Skeletal muscle satellite cell (primary cell): Measurements from ENCODE around the gene IZUMO2.

Source experiments
- H3K27me3 ChIP-seq: 2 replicates; pipeline ENCODE4 v1.7.0; 2013; ENCODE audit warnings: low read length; ENCODE audit not compliant: control insufficient read depth, insufficient read depth
- H3K36me3 ChIP-seq: 2 replicates; pipeline ENCODE4 v1.7.0; 2013; ENCODE audit warnings: mild to moderate bottlenecking, control low read depth, low read length; ENCODE audit not compliant: insufficient read depth
- H3K4me1 ChIP-seq: 2 replicates; pipeline ENCODE4 v1.7.0; 2013; ENCODE audit warnings: low read length; ENCODE audit not compliant: control insufficient read depth, insufficient read depth
- H3K4me2 ChIP-seq: 2 replicates; pipeline ENCODE4 v1.7.0; 2013; ENCODE audit warnings: mild to moderate bottlenecking, low read length
- H3K4me3 ChIP-seq: 2 replicates; pipeline ENCODE4 v1.7.0; 2013; ENCODE audit warnings: low read length
- H3K9ac ChIP-seq: 2 replicates; pipeline ENCODE4 v1.7.0; 2013; ENCODE audit warnings: mild to moderate bottlenecking, low read depth, low read length, moderate library complexity
- H3K9me3 ChIP-seq: replicated peaks from 2 replicates; pipeline ENCODE4 v1.7.0; 2013; ENCODE audit warnings: mild to moderate bottlenecking, control low read depth, low read length

The IZUMO2 gene

GRCh38 chr19:50178859-50179537 is 15.9 kb upstream of the IZUMO2 start:
- Histone ChIP-seq H3K36me3 (no peaks in the 10 kb centered on the region), H3K4me3 (no peak overlapping the region), H3K9me3 (peaks cover 7% of the 10 kb centered on the region), H3K4me2 (no peak overlapping the region), H3K9ac (no peak overlapping the region), H3K27me3 (no peaks in the 10 kb centered on the region), H3K4me1 (no peaks in the 10 kb centered on the region)

- Histone ChIP-seq H3K27me3 (no peaks in the 10 kb centered on the region), H3K4me1 (no peaks in the 10 kb centered on the region), H3K4me3 (no peak overlapping the region), H3K9me3 (peaks cover 7% of the 10 kb centered on the region), H3K36me3 (no peaks in the 10 kb centered on the region), H3K4me2 (no peak overlapping the region), H3K9ac (no peak overlapping the region)
These were observed 15.2 kb upstream of the IZUMO2 start for GRCh38 chr19:50178320-50178719.

- Histone ChIP-seq H3K4me3 (no peak overlapping the region), H3K36me3 (no peaks in the 10 kb centered on the region), H3K9me3 (peaks cover 7% of the 10 kb centered on the region)
These were observed 13.7 kb upstream of the IZUMO2 start for GRCh38 chr19:50176775-50177174.

DNA sequence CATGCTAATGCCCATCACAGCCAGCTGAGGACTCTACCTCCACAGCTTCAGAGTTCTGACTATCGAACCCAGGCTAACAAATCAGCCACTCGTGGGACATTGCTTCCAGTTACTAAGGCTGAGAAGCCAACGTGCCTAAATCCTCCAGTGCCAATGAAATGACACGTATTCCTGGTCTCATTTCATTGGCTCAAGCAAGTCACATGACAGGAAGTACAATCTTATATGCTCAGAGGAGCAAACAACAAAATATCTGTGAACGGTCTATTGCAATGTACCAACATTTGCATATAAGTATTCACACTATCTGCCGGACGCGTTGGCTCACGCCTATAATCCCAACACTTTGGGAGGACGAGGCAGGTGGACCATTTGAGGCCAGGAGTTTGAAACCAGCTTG is 12.8 kb upstream of the IZUMO2 start:
- H3K4me2 ChIP-seq, result no peak overlapping the region
- no peak overlapping the region for H3K4me3 ChIP-seq
- no peaks in the 10 kb centered on the region for H3K4me1 ChIP-seq
- H3K27me3 ChIP-seq, result no peaks in the 10 kb centered on the region
- H3K9me3 ChIP-seq, result peaks cover 7% of the 10 kb centered on the region
- H3K9ac ChIP-seq, result no peak overlapping the region
- no peaks in the 10 kb centered on the region for H3K36me3 ChIP-seq

More at GRCh38 chr19:50176775-50177174, 13.7 kb upstream of the IZUMO2 start:
- Histone ChIP-seq H3K27me3 (no peaks in the 10 kb centered on the region), H3K4me1 (no peaks in the 10 kb centered on the region), H3K9ac (no peak overlapping the region), H3K4me2 (no peak overlapping the region)

- Histone ChIP-seq H3K9me3 (peaks cover 9% of the 10 kb centered on the region), H3K9ac (no peak overlapping the region), H3K27me3 (no peaks in the 10 kb centered on the region), H3K4me2 (no peak overlapping the region), H3K36me3 (no peaks in the 10 kb centered on the region), H3K4me3 (no peak overlapping the region), H3K4me1 (no peaks in the 10 kb centered on the region)
These were observed 11.2 kb upstream of the IZUMO2 start for GRCh38 chr19:50174100-50174793.

DNA sequence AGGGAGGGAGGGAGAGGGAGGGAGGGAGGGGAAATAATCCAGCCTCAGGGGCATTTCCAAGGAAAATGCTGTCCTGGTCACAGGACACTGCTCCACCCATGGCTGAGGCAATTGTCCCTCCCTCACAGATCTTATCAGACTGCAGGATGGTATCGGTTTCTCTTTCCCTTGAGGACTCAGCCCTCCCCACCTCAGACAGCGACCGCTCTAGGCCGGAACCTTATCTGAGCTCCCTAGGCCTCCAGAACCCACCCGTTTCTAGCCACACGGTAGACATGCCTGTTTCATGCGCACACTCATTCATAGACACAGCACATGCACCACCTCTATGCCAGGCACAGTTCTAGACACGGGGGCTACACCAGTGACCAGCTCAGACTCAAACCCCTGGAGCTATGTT is 10.0 kb upstream of the IZUMO2 start:
- Histone ChIP-seq H3K4me3 (no peak overlapping the region), H3K9ac (no peak overlapping the region), H3K9me3 (peaks cover 9% of the 10 kb centered on the region), H3K4me2 (no peak overlapping the region), H3K27me3 (no peaks in the 10 kb centered on the region), H3K36me3 (no peaks in the 10 kb centered on the region), H3K4me1 (no peaks in the 10 kb centered on the region)

GRCh38 chr19:50172726-50173125 is 9.6 kb upstream of the IZUMO2 start:
- Histone ChIP-seq H3K36me3 (no peaks in the 10 kb centered on the region), H3K9ac (no peak overlapping the region), H3K27me3 (no peaks in the 10 kb centered on the region), H3K4me1 (no peaks in the 10 kb centered on the region), H3K4me2 (no peak overlapping the region), H3K9me3 (peaks cover 9% of the 10 kb centered on the region), H3K4me3 (no peak overlapping the region)

GRCh38 chr19:50171752-50172151 is 8.7 kb upstream of the IZUMO2 start:
- Histone ChIP-seq H3K4me2 (no peak overlapping the region), H3K9me3 (peaks cover 9% of the 10 kb centered on the region), H3K4me3 (no peak overlapping the region), H3K4me1 (no peaks in the 10 kb centered on the region), H3K27me3 (no peaks in the 10 kb centered on the region), H3K9ac (no peak overlapping the region), H3K36me3 (no peaks in the 10 kb centered on the region)

DNA sequence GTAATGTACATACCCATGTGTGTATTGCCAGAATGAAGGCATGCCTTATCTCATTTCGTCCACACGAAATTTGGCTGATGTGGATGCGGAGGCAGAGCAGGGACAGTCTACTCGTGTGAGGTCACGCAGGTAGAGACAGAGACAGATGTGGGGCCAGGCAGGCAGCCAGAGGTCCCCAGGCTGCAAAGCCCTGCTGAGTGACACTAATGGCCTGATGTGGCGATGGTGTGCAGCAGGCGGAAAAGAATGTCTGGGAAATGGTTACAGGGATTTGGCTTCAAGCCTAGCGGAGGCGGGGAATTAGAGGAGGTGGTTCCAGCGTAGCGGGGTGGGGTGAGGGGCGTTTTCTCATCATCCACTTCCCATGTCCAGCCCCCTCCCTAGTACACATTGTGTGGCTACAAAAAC is 4.2 kb upstream of the IZUMO2 start:
- Histone ChIP-seq H3K36me3 (no peaks in the 10 kb centered on the region), H3K4me1 (no peaks in the 10 kb centered on the region), H3K9me3 (peaks cover 2% of the 10 kb centered on the region), H3K27me3 (no peaks in the 10 kb centered on the region), H3K4me2 (no peak overlapping the region), H3K9ac (no peak overlapping the region), H3K4me3 (no peak overlapping the region)

- H3K4me1 ChIP-seq, result no peaks in the 10 kb centered on the region
- H3K27me3 ChIP-seq, result no peaks in the 10 kb centered on the region
- no peak overlapping the region for H3K4me3 ChIP-seq
- no peaks in the 10 kb centered on the region for H3K36me3 ChIP-seq
- no peak overlapping the region for H3K9ac ChIP-seq
- H3K4me2 ChIP-seq, result no peak overlapping the region
- H3K9me3 ChIP-seq, result peaks cover 5% of the 10 kb centered on the region
These were observed 4.0 kb downstream of the IZUMO2 start for GRCh38 chr19:50159078-50159477.

DNA sequence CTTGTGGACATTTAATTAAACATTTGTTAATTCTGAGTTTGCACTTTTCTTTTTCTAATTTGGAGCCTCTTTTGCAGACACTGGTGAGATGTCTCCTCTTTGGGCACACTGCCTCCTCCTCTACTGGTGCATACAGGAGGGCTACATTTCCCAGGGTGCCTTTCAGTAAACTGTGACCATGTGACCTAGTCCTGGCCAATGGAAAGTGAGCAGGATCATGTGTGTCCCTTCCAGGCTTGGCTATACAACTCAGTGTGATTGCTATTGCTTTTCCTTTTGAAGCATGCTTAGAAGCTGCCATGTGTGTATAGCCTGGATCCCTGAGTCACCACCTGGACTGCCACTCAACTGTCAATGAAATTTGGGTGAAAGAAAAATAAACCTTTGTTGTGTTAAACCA is 4.5 kb downstream of the IZUMO2 start:
- no peaks in the 10 kb centered on the region for H3K36me3 ChIP-seq
- no peak overlapping the region for H3K9ac ChIP-seq
- H3K4me1 ChIP-seq, result no peaks in the 10 kb centered on the region
- H3K9me3 ChIP-seq, result peaks cover 5% of the 10 kb centered on the region
- no peak overlapping the region for H3K4me3 ChIP-seq
- no peak overlapping the region for H3K4me2 ChIP-seq
- no peaks in the 10 kb centered on the region for H3K27me3 ChIP-seq
